Melanocyte of skin (primary cell): ENCODE data around the gene APLP2. TPM values are rescaled to one million over a fixed set of nuclear protein-coding genes. Genes with fewer than 3 reads are reported as not detected.

Experiments used
- small RNA-seq, 2 donors: library from RNA; depleted of rRNA; stranded (forward); fragments of <200 nt; gene quantifications; one replicate each; pipeline ENCODE3, GENCODE V24; 2012
- total RNA-seq, 2 donors: library from RNA; depleted of rRNA; stranded (reverse); fragments of >200 nt; gene quantifications; 2 replicates each; pipeline ENCODE4 v1.2.3, GENCODE V29; 2012

APLP2 gene
- total RNA-seq: 10 to 100 TPM; 57.6 to 90.9 TPM

GRCh38 chr11:130069659-130070108, at the start of gene APLP2:
Gene APLP2 (plus strand): TSS chr11:130069894. CDS start chr11:130069978, 84 bp downstream.

GRCh38 chr11:130159657-130160497, 90.2 kb downstream of the APLP2 start, which contains the start of gene ST14:
Gene ST14 (plus strand): TSS chr11:130159782. CDS start chr11:130159980, 198 bp downstream.

Small RNA genes lying within 50 kb of the gene (small RNA-seq; reads per million reads assigned to genes)
- gene RF00015: 0 reads per million in 2 donors
- gene RPL34P21: 0 reads per million in 2 donors

Other genes with a start within 250 kb of the APLP2 start
- 10 to 100 TPM; 25.1 to 32.3 TPM for gene NFRKB, start 174.3 kb upstream of the APLP2 start, total RNA-seq
- 10 to 100 TPM in 1 of 2 donors, 1 to 10 TPM in 1; 9.7 to 11.0 TPM for gene PRDM10, start 67.1 kb upstream of the APLP2 start, total RNA-seq
- not detected for gene ST14, start 89.9 kb downstream of the APLP2 start, total RNA-seq
- gene ZBTB44, start 245.0 kb downstream of the APLP2 start, total RNA-seq: 10 to 100 TPM; 28.0 to 33.4 TPM